Tibial nerve (tissue), 4 donors: Measurements from ENCODE around the gene GSTA4.

ENCODE experiments used
- CTCF ChIP-seq, 5 experiments: fragments of 200-600 bp in 3 of 5; fragments of 450-650 bp in 2 of 5; sonication (generic) in 3 of 5; IDR thresholded peaks; one replicate each; pipeline ENCODE4 v1.5.1; 2016 to 2019; ENCODE audit warnings: antibody characterized with exemption in 5 of 5, mild to moderate bottlenecking in 3 of 5, moderate library complexity in 2 of 5
- EP300 ChIP-seq, 2 donors: sonication (generic); formaldehyde crosslinking; IDR thresholded peaks; one replicate each; pipeline ENCODE4 v1.6.1; 2017; ENCODE audit warnings: antibody characterized with exemption in 2 of 2, mild to moderate bottlenecking in 1 of 2
- POLR2A ChIP-seq, 2 donors: fragments of 450-650 bp; IDR thresholded peaks; one replicate each; pipeline ENCODE4 v1.6.1; 2017; ENCODE audit warnings: antibody characterized with exemption in 2 of 2, mild to moderate bottlenecking in 2 of 2, moderate library complexity in 2 of 2

- TF ChIP-seq CTCF (IDR thresholded peaks at IDR 0.05) (no peak), EP300 (IDR thresholded peaks at IDR 0.05) (no peak), POLR2A (IDR thresholded peaks at IDR 0.05) (no peak)
These were observed 33.4 kb upstream of the GSTA4 start for GRCh38 chr6:53028467-53028866.
